Cardiac fibroblast (primary cell): ENCODE measurements around the gene ARHGAP26.
A peak's percentile ranks its signal among the peaks of the same experiment; 100 is the strongest.

Experiments used
- DNase-seq, 2 donors: peaks; one replicate each; pipeline versions ENCODE4 v3.0.0 to v3.0.0-alpha.2; 2010; ENCODE audit warnings: low read depth in 2 of 2
- H3K4me3 ChIP-seq, 2 donors: replicated peaks in 1 of 2; 1 replicate in 1 of 2; 2 replicates in 1 of 2; pipeline ENCODE4 v1.5.1; 2011; ENCODE audit warnings: low read depth in 2 of 2, low read length in 2 of 2, mild to moderate bottlenecking in 2 of 2, moderate library complexity in 1 of 2
- CTCF ChIP-seq: IDR thresholded peaks from one replicate; pipeline ENCODE4 v1.5.1; 2011; ENCODE audit warnings: low read depth, mild to moderate bottlenecking, low read length, inconsistent platforms

Gene ARHGAP26

GRCh38 chr5:143188083-143188482 lies 417.9 kb downstream of the ARHGAP26 start:
- TF ChIP-seq CTCF, result no peak
- no peak for DNase-seq
- no peak overlapping the region for H3K4me3 ChIP-seq

DNA sequence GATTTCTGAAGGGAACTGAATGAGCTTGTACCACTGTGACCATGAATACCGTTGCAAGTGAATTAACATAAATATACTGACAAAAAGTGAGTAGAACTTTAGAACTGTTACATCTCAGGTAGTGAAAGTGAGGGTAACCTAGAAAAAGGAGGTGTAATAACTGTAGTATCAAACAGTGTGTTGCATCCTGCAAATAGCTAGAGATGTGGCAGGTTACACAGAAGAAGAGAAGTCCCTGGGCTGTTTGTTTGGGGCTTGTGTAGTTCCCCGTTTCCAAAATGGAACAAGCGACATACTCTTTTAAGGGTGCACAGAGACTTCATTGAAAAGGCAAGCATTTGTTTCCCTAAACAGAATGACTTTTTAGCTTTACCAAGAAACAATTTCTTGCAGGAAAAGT lies 418.5 kb downstream of the ARHGAP26 start:
- no peak for DNase-seq
- TF ChIP-seq CTCF, result no peak

DNA sequence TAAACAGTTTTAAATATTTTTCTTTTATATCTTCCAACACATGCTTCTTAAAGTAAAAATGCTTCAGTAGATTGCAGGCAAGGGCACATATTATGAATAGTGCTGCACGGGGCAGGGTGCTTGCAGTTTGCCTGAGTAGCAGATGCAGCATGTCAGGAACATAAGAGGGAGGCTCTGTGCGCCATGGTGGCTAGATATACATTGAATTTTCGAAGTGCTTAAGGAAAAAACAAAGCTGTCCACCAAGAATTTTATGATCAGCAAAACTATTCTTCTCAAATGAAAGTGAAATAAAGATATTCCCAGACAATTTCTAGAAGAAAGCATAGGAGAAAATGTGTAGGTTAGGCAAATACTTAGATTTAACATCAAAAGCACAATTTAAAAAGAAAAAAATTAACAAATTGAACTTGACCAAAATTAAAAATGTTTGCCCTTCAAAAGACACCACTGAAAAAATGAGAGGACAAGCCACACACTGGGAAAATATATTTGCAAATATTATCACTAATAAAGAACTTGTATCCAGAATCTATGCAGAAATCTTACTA lies 420.2 kb downstream of the ARHGAP26 start:
- no peak for DNase-seq
- H3K4me3 ChIP-seq, result no peak overlapping the region
- TF ChIP-seq CTCF, result no peak

More for the DNA sequence above, 418.5 kb downstream of the ARHGAP26 start:
- H3K4me3 ChIP-seq, result no peak overlapping the region

DNA sequence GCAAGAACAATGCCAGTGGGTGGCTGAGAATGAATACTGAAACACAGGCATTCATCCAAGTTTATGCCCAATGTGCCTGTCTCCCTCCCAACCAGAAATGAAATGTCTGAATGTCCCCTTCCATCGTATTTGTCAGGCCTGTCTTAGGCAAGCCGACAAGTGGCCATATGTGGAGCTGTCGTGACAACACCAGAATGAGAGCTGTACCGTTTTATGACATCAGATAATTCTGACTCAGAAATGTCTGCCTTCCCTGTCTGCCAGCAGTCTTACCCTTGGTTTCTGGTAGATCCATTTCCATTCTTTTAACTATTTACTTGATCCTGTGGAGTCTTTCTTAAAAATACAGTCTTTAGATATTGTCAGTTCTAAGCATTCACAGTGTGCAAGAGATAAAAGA lies 421.5 kb downstream of the ARHGAP26 start:
- H3K4me3 ChIP-seq, result no peak overlapping the region
- no peak for TF ChIP-seq CTCF
- no peak for DNase-seq

DNA sequence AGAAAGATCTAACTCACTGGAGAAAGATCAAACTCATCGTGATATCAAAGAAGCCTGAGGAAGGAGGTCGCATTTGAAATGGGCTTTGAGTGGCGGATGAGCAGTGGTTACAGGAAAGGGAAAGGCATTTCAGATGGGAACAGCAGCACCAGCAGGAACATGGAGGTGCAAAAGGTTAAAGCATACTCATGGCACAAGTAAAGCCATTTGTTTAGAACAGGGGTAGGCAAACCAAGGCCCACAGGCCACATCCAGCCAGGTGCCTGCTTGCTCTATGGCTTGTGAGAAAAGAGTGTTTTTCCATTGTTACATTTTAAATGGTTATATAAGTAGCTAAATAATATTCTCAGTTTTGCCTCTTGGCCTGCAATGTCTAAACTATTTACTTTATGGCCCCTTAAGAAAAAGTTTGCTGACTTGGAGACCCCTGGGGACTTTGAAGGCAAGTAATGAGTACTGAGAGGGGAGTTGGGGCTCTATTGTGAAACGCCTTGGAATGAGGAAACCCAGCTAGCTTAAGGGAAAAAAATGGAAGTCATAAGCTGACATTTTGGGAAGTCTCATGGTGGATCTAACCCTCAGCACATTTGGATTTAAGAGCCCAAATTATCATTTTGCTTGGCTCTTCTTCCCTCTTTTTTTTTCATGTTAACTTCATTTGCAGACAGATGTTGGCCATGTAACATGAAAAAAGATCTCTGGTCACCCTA lies 422.2 kb downstream of the ARHGAP26 start:
- TF ChIP-seq CTCF, result no peak
- DNase-seq, result peak in 1 of 2 donors; percentile 31
- H3K4me3 ChIP-seq, result no peak overlapping the region

DNA sequence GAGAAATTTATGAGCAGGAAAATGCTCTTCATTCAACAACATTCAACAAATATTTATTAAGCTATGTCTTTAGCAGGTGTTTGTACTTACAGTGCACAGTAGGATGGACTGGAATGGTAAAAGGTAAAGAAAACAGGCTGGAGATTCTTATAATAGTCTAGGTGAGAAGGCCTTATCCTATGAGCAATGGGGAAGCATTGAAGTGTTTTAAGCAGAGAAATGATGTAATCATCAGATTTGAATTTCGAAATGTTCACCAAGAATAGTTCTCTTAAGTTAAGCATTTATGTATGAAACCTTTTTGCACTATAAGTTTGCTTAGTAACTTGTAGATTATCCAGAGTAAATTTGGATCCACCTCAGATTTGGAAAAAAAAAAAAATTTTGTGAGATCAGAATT lies 424.0 kb downstream of the ARHGAP26 start:
- no peak overlapping the region for H3K4me3 ChIP-seq
- no peak for TF ChIP-seq CTCF
- DNase-seq, result peak; percentile 22 to 62
